Brain pericyte (primary cell): ENCODE results near the gene ACTN1.
A peak's percentile ranks its signal among the peaks of the same experiment; 100 is the strongest.
"Not testable (repeated sequence)": the region's sequence is repeated elsewhere in the genome, so short reads cannot be mapped to it uniquely, and the experiment has no call there.

ENCODE experiments used
- DNase-seq: peaks from one replicate; pipeline ENCODE4 v3.0.0-alpha.2; 2012; ENCODE audit warnings: low read depth, low spot score

Gene ACTN1

DNA sequence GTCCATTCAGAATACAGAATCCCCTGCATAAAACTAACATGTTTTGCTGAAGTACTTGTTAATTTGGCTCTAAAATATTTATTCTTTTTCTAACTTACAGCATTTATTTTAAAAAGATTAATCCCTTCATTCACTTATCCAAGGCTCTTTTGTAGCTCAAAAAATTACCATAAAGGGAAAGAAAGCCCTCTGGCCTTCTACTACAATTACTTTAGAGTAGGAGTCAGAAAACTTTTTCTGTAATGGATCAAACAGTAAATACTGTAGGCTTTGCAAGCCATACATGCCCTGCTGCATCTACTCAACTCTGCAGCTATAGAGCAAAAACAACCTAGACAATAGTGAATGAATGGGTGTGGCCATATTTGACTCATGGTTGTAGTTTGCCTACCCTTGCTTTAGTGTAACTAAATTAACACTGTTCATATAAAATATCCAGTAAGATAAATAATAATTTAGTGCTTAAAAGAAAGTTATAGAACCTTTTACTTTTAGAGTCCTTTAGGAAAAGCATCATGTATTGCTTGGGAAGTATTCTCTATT lies 112.0 kb downstream of the ACTN1 start:
- DNase-seq, result no peak

DNA sequence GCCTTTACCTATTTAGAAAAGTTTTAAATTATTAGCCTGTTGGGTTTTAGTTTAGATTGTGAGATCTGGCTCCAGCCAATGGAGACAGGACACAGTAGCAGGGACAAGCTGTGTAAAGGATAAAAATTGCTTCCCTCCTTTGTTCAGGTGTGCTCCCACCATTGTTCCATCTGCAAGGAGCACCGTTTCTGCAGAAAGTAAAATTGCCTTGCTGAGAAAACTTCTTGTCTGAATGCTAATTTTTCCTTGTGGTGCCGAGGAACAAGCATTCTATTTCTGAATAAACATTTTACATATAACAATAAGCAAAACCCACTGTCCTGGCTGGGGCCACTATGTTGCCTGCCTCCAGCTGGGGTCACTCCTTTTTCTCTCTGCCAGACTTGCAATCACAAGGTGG lies 113.6 kb downstream of the ACTN1 start:
- no peak for DNase-seq

DNA sequence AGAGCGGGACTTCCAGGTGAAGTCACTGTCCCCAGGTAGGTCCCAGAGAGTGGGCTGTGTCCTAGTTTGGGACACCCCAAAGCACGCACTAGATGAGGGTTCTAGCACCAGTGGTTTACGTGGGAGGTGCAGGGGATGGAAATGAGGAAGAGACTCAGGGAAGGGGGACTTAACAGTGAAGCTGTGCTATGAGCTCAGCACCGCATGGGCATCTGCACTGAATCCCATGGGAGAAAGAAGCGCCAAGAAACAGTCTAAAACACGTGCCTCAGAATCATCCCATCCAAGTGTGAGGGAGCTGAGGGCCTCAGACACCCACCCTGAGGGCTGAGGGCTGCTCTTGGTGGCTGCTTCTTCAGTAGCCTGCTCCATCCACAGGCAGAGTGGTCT lies 114.7 kb downstream of the ACTN1 start:
- DNase-seq, result no peak

DNA sequence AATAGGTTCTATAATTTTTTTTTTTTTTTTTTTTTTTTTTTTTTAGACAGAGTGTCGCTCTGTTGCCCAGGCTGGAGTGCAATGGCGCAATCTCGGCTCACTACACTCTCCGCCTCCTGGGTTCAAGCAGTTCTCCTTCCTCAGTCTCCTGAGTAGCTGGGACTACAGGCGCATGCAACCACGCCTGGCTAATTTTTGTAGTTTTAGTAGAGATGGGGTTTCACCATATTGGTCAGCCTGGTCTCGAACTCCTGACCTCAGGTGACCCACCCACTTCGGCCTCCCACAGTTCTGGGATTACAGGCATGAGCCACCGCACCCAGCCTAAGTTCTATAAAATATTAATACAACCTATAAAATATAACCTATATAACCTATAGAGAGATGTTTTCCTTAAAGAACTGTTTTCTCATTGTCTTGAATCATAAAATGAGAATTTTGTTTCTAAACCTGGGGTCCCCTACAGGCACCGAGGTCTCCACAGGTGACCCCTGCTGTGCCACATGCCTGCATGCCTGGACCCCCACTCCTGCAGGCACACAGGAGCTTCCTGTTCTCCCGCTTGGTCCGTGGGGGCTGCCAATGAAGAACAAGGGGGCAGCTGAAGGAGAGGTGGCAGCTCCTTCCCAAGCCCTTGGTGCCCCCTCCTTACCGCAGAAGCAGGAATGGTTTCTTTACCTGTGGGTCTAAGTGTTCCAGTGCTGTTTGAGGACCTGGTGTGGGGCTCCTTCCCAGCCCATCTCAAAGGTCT lies 115.3 kb downstream of the ACTN1 start:
- DNase-seq, result no peak

- peak; percentile 53 for DNase-seq
These were observed 116.0 kb downstream of the ACTN1 start for GRCh38 chr14:68862954-68863594.

DNA sequence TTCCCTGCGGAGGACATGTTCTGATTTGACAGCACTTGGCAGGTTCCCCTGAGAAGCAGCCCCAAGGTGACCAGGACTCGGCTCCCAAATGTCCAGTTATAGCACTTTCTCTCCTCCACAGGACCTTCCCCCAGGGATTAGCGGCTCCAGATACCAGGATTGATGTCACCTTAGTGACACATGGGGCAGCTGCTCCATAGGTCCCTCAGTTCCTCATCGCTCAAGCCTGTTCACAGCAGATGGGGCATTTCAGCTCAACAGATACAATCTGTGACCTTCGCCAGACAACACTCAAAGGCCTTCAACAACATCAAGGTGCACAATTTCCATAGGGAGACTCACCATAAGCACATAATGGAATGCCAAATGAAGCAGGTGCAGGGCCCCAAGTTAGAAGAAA lies 118.3 kb downstream of the ACTN1 start:
- no peak for DNase-seq

DNA sequence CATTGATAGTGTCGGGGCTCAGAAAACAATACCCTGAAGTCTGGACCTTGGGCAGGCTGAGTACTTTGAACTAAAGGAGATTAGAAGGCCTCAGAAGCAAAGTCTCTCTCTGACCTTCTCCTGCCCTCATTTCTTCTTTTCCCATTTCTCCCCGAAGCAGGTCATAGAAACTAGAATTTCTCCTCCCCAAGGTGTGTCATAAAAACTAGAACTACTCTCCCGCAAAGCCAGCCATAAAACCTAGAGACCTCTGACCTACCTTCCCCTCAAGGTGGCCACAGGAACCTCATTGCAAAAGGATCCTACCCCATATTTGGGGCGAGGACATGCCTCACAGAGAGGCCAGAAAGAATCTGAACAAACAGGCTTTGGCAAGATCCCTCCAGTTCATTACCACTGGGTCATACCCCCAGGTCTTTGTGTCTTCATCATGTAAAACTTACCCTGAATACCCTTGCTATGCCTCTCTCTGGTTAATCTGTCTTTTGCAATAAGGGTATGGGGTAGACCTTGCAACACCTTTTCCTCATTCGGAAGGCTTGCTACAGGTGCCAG lies 121.5 kb downstream of the ACTN1 start:
- DNase-seq, result no peak

DNA sequence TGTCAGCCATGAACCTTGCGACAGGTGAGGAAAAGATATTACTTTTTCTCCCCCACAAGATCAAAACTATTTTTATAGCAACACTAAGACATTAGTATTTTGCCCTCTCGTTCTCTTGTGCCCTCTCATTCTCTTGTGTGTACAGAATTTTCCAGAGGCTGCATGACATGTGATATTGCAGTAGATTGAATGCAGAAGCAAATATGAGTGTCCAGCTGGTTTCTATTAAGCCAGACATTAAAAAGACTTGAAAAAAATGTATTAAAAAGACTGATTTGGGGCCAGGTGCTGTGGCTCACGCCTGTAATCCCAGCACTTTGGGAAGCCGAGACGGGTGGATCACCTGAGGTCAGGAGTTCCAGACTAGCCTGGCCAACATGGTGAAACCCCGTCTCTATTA lies 122.5 kb downstream of the ACTN1 start:
- no peak for DNase-seq

GRCh38 chr14:68854421-68854820 lies 124.7 kb downstream of the ACTN1 start:
- no peak for DNase-seq

- DNase-seq, result no peak
These were observed 125.4 kb downstream of the ACTN1 start for GRCh38 chr14:68853749-68854148.

- not testable (repeated sequence) for DNase-seq
These were observed 126.6 kb downstream of the ACTN1 start for GRCh38 chr14:68852493-68852892.

GRCh38 chr14:68851078-68851477 lies 128.0 kb downstream of the ACTN1 start:
- no peak for DNase-seq

- no peak for DNase-seq
These were observed 129.7 kb downstream of the ACTN1 start for GRCh38 chr14:68849416-68849815.

GRCh38 chr14:68848253-68848652 lies 130.8 kb downstream of the ACTN1 start:
- no peak for DNase-seq

- not testable (repeated sequence) for DNase-seq
These were observed 131.5 kb downstream of the ACTN1 start for GRCh38 chr14:68847640-68848039.

DNA sequence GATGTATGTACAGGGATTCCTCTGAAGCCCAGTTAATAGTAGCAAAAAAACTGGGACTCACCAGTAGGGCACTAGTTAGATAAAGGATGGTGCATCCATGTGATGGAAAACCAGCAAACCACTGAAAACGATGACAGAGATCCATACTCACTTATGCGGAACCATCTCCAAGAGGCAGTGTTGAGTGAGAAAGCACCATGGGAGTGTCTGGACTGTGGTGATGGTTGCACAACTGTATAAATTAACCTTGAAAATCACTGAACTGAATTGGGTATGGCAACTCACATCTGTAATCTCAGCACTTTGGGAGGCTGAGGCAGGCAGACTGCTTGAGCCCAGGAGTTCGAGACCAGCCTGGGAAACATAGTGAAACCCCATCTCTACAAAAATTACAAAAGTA lies 132.6 kb downstream of the ACTN1 start:
- DNase-seq, result no peak

DNA sequence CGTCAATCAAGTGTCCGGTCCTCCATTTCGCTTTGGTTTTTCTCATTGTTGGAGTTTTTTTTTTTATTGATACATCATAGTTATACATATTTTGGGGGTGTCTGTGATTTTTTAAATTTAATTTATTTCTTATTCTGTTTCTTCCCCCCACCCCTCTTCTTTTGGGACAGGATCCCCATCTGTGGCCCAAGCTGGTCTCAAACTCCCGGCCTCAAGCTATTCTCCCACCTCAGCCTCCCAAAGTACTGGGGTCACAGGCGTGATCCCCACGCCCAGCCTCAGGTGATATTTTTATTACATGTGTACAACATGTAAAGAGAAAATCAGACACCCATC lies 134.9 kb downstream of the ACTN1 start:
- DNase-seq, result no peak

DNA sequence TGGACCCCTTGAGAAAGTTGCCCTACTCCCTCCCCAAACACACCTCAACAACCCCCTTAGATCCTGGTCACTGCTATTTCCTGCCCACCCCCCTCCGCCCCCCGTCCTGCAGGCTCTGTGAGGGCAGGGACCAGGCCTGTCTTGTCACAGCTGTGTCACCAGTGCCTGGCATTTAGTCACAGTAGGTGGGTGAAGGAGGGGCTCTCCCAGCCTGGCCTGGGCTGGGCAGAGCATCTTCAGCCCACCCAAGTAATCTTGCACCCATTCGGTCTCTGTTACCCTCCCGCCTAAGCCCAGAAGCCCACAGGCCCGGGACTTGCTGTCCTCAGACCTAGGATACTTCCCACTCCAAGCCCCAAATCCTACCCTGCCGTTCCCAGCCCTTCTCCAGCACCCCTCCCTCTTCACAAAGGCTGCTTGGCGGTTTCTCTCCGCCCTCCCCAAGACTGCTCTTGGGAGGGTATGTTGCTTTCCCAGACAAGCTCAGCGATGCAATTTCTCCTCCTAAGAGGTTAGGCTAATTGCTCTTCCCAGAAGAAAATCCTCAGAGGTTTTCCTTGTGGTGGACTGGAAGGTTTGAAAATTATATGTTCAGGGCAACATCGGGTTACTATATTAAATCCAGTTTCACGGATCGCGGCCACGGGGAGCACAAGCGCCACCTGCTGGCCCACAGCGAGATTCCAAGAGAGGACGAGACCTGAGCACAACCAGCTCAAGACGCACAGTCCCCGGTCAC lies 135.5 kb downstream of the ACTN1 start:
- DNase-seq, result no peak

DNA sequence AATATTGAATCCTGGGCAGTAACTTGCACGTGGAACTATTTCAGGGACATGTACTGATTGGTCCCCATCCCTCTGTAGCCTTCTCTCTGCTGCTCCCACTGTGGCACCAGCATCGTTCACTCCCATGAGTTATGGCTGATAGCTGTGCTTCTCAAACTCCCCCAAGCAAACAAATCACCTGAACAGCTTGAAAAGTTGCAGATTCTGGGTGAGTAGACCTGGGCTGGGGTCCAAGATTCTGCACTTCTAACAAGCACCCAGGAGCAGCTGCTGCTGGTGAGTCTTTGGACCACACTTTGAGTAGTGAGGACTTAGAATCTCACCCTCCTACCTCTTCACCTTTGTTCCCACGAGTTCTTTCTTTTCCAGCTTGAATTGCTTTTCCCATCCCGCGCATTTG lies 136.8 kb downstream of the ACTN1 start:
- DNase-seq, result no peak

GRCh38 chr14:68841016-68841809 lies 137.9 kb downstream of the ACTN1 start:
- DNase-seq, result peak; percentile 51

- DNase-seq, result no peak
These were observed 138.6 kb downstream of the ACTN1 start for GRCh38 chr14:68840454-68840853.
